Trophoblast cell (in vitro differentiated cells and primary cell): ENCODE data around the gene ZNF324.

Experiments
- DNase-seq, 2 donors: peaks; one replicate each; pipeline ENCODE4 v3.0.0-alpha.2; 2016
- H2AFZ ChIP-seq: 2 replicates; pipeline ENCODE4 v1.6.1; 2013; ENCODE audit warnings: low read length, moderate library complexity, mild to moderate bottlenecking; ENCODE audit not compliant: insufficient read depth, poor library complexity
- H2AK5ac ChIP-seq: 2 replicates; pipeline ENCODE4 v1.6.1; 2013; ENCODE audit warnings: mild to moderate bottlenecking, low read length
- H2BK120ac ChIP-seq: 2 replicates; pipeline ENCODE4 v1.6.1; 2013; ENCODE audit warnings: low read length, mild to moderate bottlenecking, moderate library complexity; ENCODE audit not compliant: insufficient read depth, poor library complexity
- H2BK12ac ChIP-seq: 2 replicates; pipeline ENCODE4 v1.6.1; 2013; ENCODE audit warnings: mild to moderate bottlenecking, low read length, moderate library complexity
- H2BK5ac ChIP-seq: 2 replicates; pipeline ENCODE4 v1.6.1; 2013; ENCODE audit warnings: low read length, low read depth, moderate library complexity, mild to moderate bottlenecking; ENCODE audit not compliant: poor library complexity
- H3K14ac ChIP-seq: 2 replicates; pipeline ENCODE4 v1.6.1; 2013; ENCODE audit warnings: mild to moderate bottlenecking, low read length
- H3K18ac ChIP-seq: 2 replicates; pipeline ENCODE4 v1.6.1; 2013; ENCODE audit warnings: mild to moderate bottlenecking, low read length
- H3K23ac ChIP-seq: 2 replicates; pipeline ENCODE4 v1.6.1; 2013; ENCODE audit warnings: low read length
- H3K27ac ChIP-seq: 2 replicates; pipeline ENCODE4 v1.5.1; 2013; ENCODE audit warnings: low read depth, mild to moderate bottlenecking, inconsistent platforms, low read length, moderate library complexity
- H3K27me3 ChIP-seq: 2 replicates; pipeline ENCODE4 v1.6.1; 2013; ENCODE audit warnings: inconsistent platforms, mild to moderate bottlenecking, low read length, moderate library complexity; ENCODE audit not compliant: insufficient read depth
- H3K36me3 ChIP-seq, 2 experiments: 1 replicate in 1 of 2; 2 replicates in 1 of 2; pipeline ENCODE4 v1.6.1; 2013; ENCODE audit warnings: low read length in 2 of 2, mild to moderate bottlenecking in 2 of 2, moderate library complexity in 1 of 2; ENCODE audit not compliant: insufficient read depth in 2 of 2, control insufficient read depth in 1 of 2
- H3K4ac ChIP-seq: 2 replicates; pipeline ENCODE4 v1.6.1; 2013; ENCODE audit warnings: low read depth, mild to moderate bottlenecking, low read length, moderate library complexity
- H3K4me1 ChIP-seq, 2 experiments: 1 replicate in 1 of 2; 2 replicates in 1 of 2; pipeline ENCODE4 v1.6.1; 2013; ENCODE audit warnings: low read length in 2 of 2, mild to moderate bottlenecking in 2 of 2, moderate library complexity in 1 of 2; ENCODE audit not compliant: insufficient read depth in 2 of 2, control insufficient read depth in 1 of 2
- H3K4me2 ChIP-seq: 2 replicates; pipeline ENCODE4 v1.6.1; 2013; ENCODE audit warnings: inconsistent platforms, mild to moderate bottlenecking, low read length, moderate library complexity
- H3K4me3 ChIP-seq: 2 replicates; pipeline ENCODE4 v1.5.1; 2013; ENCODE audit warnings: mild to moderate bottlenecking, low read depth, low read length, inconsistent platforms
- H3K79me1 ChIP-seq: one replicate; pipeline ENCODE4 v1.6.1; 2013; ENCODE audit warnings: low read length
- H3K79me2 ChIP-seq: 2 replicates; pipeline ENCODE4 v1.6.1; 2013; ENCODE audit warnings: low read length, mild to moderate bottlenecking; ENCODE audit not compliant: control insufficient read depth, insufficient read depth, poor library complexity
- H3K9ac ChIP-seq: 2 replicates; pipeline ENCODE4 v1.6.1; 2013; ENCODE audit warnings: mild to moderate bottlenecking, low read length
- H3K9me3 ChIP-seq: 2 replicates; pipeline ENCODE4 v1.6.1; 2013; ENCODE audit warnings: low read depth, mild to moderate bottlenecking, control low read depth, inconsistent platforms, low read length; ENCODE audit not compliant: insufficient read depth
- H4K12ac ChIP-seq: 2 replicates; pipeline ENCODE4 v1.6.1; 2013; ENCODE audit warnings: low read depth, mild to moderate bottlenecking, low read length, moderate library complexity
- H4K8ac ChIP-seq: 2 replicates; pipeline ENCODE4 v1.6.1; 2013; ENCODE audit warnings: low read depth, mild to moderate bottlenecking, low read length, moderate library complexity
- H4K91ac ChIP-seq: one replicate; pipeline ENCODE4 v1.6.1; 2013; ENCODE audit warnings: low read depth, mild to moderate bottlenecking, low read length, moderate library complexity
- WGBS: extraction: QIAGEN DNeasy Blood & Tissue Kit; methylation state at CpG from one replicate; pipeline ENCODE4 v1.1.7; 2013; ENCODE audit warnings: missing lambda C conversion rate; ENCODE audit not compliant: insufficient read length, insufficient coverage; ENCODE audit errors: extremely low coverage; 5-methylcytosine and 5-hydroxymethylcytosine counted together

Gene ZNF324

GRCh38 chr19:58516246-58516836 lies 49.5 kb downstream of the ZNF324 start:
- Histone ChIP-seq H2AK5ac (no peak overlapping the region), H2BK12ac (no peak overlapping the region), H3K27me3 (no peaks in the 10 kb centered on the region), H3K9ac (no peak overlapping the region), H3K36me3 (peaks cover 21 to 25% of the 10 kb centered on the region in 2 experiments), H4K12ac (no peak overlapping the region), H2AFZ (no peak overlapping the region), H3K79me1 (peaks cover 17% of the 10 kb centered on the region), H3K18ac (no peak overlapping the region), H3K4me2 (no peak overlapping the region), H3K14ac (no peak overlapping the region), H3K9me3 (no peaks in the 10 kb centered on the region), H3K4me1 (peaks cover 13 to 16% of the 10 kb centered on the region in 2 experiments), H3K4ac (no peak overlapping the region), H3K23ac (no peak overlapping the region), H4K91ac (no peak overlapping the region), H3K27ac (no peak overlapping the region), H3K4me3 (no peak overlapping the region), H2BK120ac (no peak overlapping the region), H2BK5ac (no peak overlapping the region), H3K79me2 (peaks cover 21% of the 10 kb centered on the region), H4K8ac (no peak overlapping the region)
- no CpG with 5 or more reads among the region's 25 CpGs for WGBS
- DNase-seq: no peak

GRCh38 chr19:58516964-58517833 lies 50.3 kb downstream of the ZNF324 start:
- Histone ChIP-seq H3K4me3 (peak overlapping the region; percentile 34), H3K4me2 (no peak overlapping the region), H3K9me3 (no peaks in the 10 kb centered on the region), H3K14ac (no peak overlapping the region), H2BK120ac (no peak overlapping the region), H4K8ac (no peak overlapping the region), H3K36me3 (peaks cover 21 to 25% of the 10 kb centered on the region in 2 experiments), H2BK12ac (no peak overlapping the region), H3K79me1 (peaks cover 17% of the 10 kb centered on the region), H4K12ac (no peak overlapping the region), H3K4me1 (peaks cover 13 to 16% of the 10 kb centered on the region in 2 experiments), H3K23ac (no peak overlapping the region), H3K18ac (no peak overlapping the region), H3K27ac (no peak overlapping the region), H3K9ac (no peak overlapping the region), H2BK5ac (no peak overlapping the region), H3K27me3 (no peaks in the 10 kb centered on the region), H2AFZ (no peak overlapping the region), H4K91ac (no peak overlapping the region), H3K4ac (peak overlapping the region; percentile 49), H2AK5ac (no peak overlapping the region), H3K79me2 (peaks cover 21% of the 10 kb centered on the region)
- whole genome bisulfite sequencing: no CpG with 5 or more reads among the region's 65 CpGs
- no peak for DNase-seq

- Histone ChIP-seq H3K14ac (peak overlapping the region; percentile 94), H2AFZ (peak overlapping the region; percentile 72), H2BK12ac (no peak overlapping the region), H2AK5ac (peak overlapping the region; percentile 87), H3K27ac (peak overlapping the region; percentile 80), H3K4me2 (peak overlapping the region; percentile 61), H2BK5ac (peak overlapping the region; percentile 54), H3K79me1 (peaks cover 17% of the 10 kb centered on the region), H3K9ac (peak overlapping the region; percentile 91), H3K79me2 (peaks cover 21% of the 10 kb centered on the region), H3K36me3 (peaks cover 21 to 22% of the 10 kb centered on the region in 2 experiments), H4K12ac (peak overlapping the region; percentile 93), H4K8ac (peak overlapping the region; percentile 64), H4K91ac (peak overlapping the region; percentile 92), H3K9me3 (no peaks in the 10 kb centered on the region), H3K4me1 (peaks cover 13 to 16% of the 10 kb centered on the region in 2 experiments), H3K18ac (peak overlapping the region; percentile 83), H3K4ac (peak overlapping the region; percentile 81), H3K27me3 (no peaks in the 10 kb centered on the region), H3K4me3 (peak overlapping the region; percentile 88), H3K23ac (no peak overlapping the region), H2BK120ac (peak overlapping the region; percentile 67)
- WGBS: no CpG with 5 or more reads among the region's 22 CpGs
- no peak for DNase-seq
Observed at GRCh38 chr19:58518256-58519086, 51.6 kb downstream of the ZNF324 start.

- peak overlapping the region; percentile 81 for H3K4ac ChIP-seq
- H3K9ac ChIP-seq: peak overlapping the region; percentile 91
- peaks cover 17% of the 10 kb centered on the region for H3K79me1 ChIP-seq
- peak overlapping the region; percentile 64 for H4K8ac ChIP-seq
- peak overlapping the region; percentile 75 for H2AK5ac ChIP-seq
- peaks cover 13% of the 10 kb centered on the region in 2 experiments for H3K4me1 ChIP-seq
- no peak overlapping the region for H3K23ac ChIP-seq
- no CpG with 5 or more reads among the region's 14 CpGs for WGBS
- peak overlapping the region; percentile 92 for H4K91ac ChIP-seq
- H3K79me2 ChIP-seq: peaks cover 21% of the 10 kb centered on the region
- H3K4me3 ChIP-seq: peak overlapping the region; percentile 88
- H3K27me3 ChIP-seq: no peaks in the 10 kb centered on the region
- H3K9me3 ChIP-seq: no peaks in the 10 kb centered on the region
- peak overlapping the region; percentile 54 for H2BK5ac ChIP-seq
- H3K4me2 ChIP-seq: peak overlapping the region; percentile 61
- H4K12ac ChIP-seq: peak overlapping the region; percentile 93
- peak overlapping the region; percentile 80 for H3K27ac ChIP-seq
- H2BK12ac ChIP-seq: no peak overlapping the region
- peak overlapping the region; percentile 67 for H2BK120ac ChIP-seq
- DNase-seq: peak; percentile 56 to 68
- H3K18ac ChIP-seq: peak overlapping the region; percentile 83
- H3K14ac ChIP-seq: peak overlapping the region; percentile 94
- H2AFZ ChIP-seq: peak overlapping the region; percentile 72
- peaks cover 21 to 22% of the 10 kb centered on the region in 2 experiments for H3K36me3 ChIP-seq
Observed at GRCh38 chr19:58519087-58519354, 52.1 kb downstream of the ZNF324 start.
